HG02763 (cell line): ENCODE results near the gene SMARCD3.

Experiments used
- ATAC-seq: cut with Tn5 transposase; IDR thresholded peaks from one replicate; pipeline ENCODE4 v1.9.1; 2021; ENCODE audit warnings: mild to moderate bottlenecking, moderate library complexity; ENCODE audit not compliant: unreplicated experiment

SMARCD3 gene

DNA sequence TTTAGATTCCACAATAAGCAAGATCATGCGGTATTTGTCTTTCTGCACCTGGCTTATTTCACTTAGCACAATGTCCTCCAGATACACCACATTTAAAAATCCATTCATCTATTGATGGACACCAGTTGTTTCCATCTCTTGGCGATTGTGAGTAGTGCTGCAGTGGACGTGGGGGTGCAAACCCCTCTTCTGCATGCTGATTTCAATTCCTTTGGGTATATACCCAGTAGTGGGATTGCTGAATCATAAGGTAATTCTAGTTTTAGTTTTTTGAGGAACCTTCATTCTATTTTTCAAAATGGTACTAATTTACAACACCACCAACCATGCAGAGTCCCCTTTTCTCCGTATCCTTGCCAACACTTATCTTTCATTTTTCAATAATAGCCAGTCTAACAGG lies 59.5 kb downstream of the SMARCD3 start:
- ATAC-seq: no peak
